HG03354 (cell line): ENCODE results near the gene CCL7.

Experiments
- ATAC-seq: cut with Tn5 transposase; IDR thresholded peaks from one replicate; pipeline ENCODE4 v1.9.1; 2021; ENCODE audit warnings: mild to moderate bottlenecking; ENCODE audit not compliant: unreplicated experiment, poor library complexity, severe bottlenecking

CCL7 gene

GRCh38 chr17:34275881-34276280, 5.9 kb downstream of the CCL7 start:
- no peak for ATAC-seq

- no peak for ATAC-seq
Observed at GRCh38 chr17:34276826-34277225, 6.8 kb downstream of the CCL7 start.

GRCh38 chr17:34283571-34283970, 13.6 kb downstream of the CCL7 start:
- no peak for ATAC-seq

- ATAC-seq: no peak
Observed at GRCh38 chr17:34285286-34285792, 15.3 kb downstream of the CCL7 start, which contains the start of gene CCL11. Gene CCL11, plus strand, starts transcription at chr17:34285742. Its CDS starts 67 bp downstream, at chr17:34285809.

GRCh38 chr17:34287875-34288274, 17.9 kb downstream of the CCL7 start:
- no peak for ATAC-seq

- no peak for ATAC-seq
Observed at GRCh38 chr17:34290586-34290985, 20.6 kb downstream of the CCL7 start.

GRCh38 chr17:34291721-34292348, 21.8 kb downstream of the CCL7 start:
- ATAC-seq: no peak

- no peak for ATAC-seq
Observed at GRCh38 chr17:34299027-34299426, 29.0 kb downstream of the CCL7 start.

GRCh38 chr17:34299956-34300577, 30.0 kb downstream of the CCL7 start:
- ATAC-seq: no peak

GRCh38 chr17:34300652-34301370, 30.8 kb downstream of the CCL7 start:
- no peak for ATAC-seq

- ATAC-seq: no peak
Observed at GRCh38 chr17:34301986-34302385, 32.0 kb downstream of the CCL7 start.

GRCh38 chr17:34302636-34303035, 32.6 kb downstream of the CCL7 start:
- no peak for ATAC-seq

- ATAC-seq: no peak
Observed at GRCh38 chr17:34303606-34304005, 33.6 kb downstream of the CCL7 start.

- ATAC-seq: no peak
Observed at GRCh38 chr17:34305061-34305460, 35.0 kb downstream of the CCL7 start.

- ATAC-seq: no peak
Observed at GRCh38 chr17:34305606-34306005, 35.6 kb downstream of the CCL7 start.

- ATAC-seq: no peak
Observed at GRCh38 chr17:34306466-34306865, 36.4 kb downstream of the CCL7 start.

- no peak for ATAC-seq
Observed at GRCh38 chr17:34307110-34307509, 37.1 kb downstream of the CCL7 start.

GRCh38 chr17:34308371-34308770, 38.4 kb downstream of the CCL7 start:
- no peak for ATAC-seq

- ATAC-seq: no peak
Observed at GRCh38 chr17:34311291-34311690, 41.3 kb downstream of the CCL7 start.

- no peak for ATAC-seq
Observed at GRCh38 chr17:34312080-34312479, 42.1 kb downstream of the CCL7 start.

- no peak for ATAC-seq
Observed at GRCh38 chr17:34313164-34313563, 43.1 kb downstream of the CCL7 start.
